Measurements from ENCODE around the gene PDE4D.

Gene PDE4D

GRCh38 chr5:59842999-59843398 lies 50.5 kb downstream of the PDE4D start:
- TF ChIP-seq CTCF (IDR thresholded peaks at IDR 0.05; ENCODE audit: extremely low read depth, missing control alignments), result no peak
- no peak for DNase-seq (ENCODE audit: low spot score)

- DNase-seq (ENCODE audit: low spot score), result no peak
Observed at GRCh38 chr5:59840200-59840601, 53.3 kb downstream of the PDE4D start.

GRCh38 chr5:59838989-59839388 lies 54.5 kb downstream of the PDE4D start:
- no peak for DNase-seq (ENCODE audit: low spot score)
- no peak for TF ChIP-seq CTCF (IDR thresholded peaks at IDR 0.05; ENCODE audit: extremely low read depth, missing control alignments)

More at GRCh38 chr5:59840200-59840601, 53.3 kb downstream of the PDE4D start:
- TF ChIP-seq CTCF (IDR thresholded peaks at IDR 0.05; ENCODE audit: extremely low read depth, missing control alignments), result no peak

GRCh38 chr5:59838067-59838466 lies 55.5 kb downstream of the PDE4D start:
- no peak for DNase-seq (ENCODE audit: low spot score)
- TF ChIP-seq CTCF (IDR thresholded peaks at IDR 0.05; ENCODE audit: extremely low read depth, missing control alignments), result no peak

- no peak for DNase-seq (ENCODE audit: low spot score)
- TF ChIP-seq CTCF (IDR thresholded peaks at IDR 0.05; ENCODE audit: extremely low read depth, missing control alignments), result no peak
Observed at GRCh38 chr5:59837071-59837470, 56.5 kb downstream of the PDE4D start.

- DNase-seq (ENCODE audit: low spot score), result no peak
- no peak for TF ChIP-seq CTCF (IDR thresholded peaks at IDR 0.05; ENCODE audit: extremely low read depth, missing control alignments)
Observed at GRCh38 chr5:59835800-59836199, 57.7 kb downstream of the PDE4D start.

GRCh38 chr5:59833448-59833847 lies 60.1 kb downstream of the PDE4D start:
- TF ChIP-seq CTCF (IDR thresholded peaks at IDR 0.05; ENCODE audit: extremely low read depth, missing control alignments), result no peak
- DNase-seq (ENCODE audit: low spot score), result no peak

All from GM20000 (cell line).